Kidney tubule cell (primary cell): ENCODE measurements around the gene RTN3.

ENCODE experiments used
- DNase-seq: peaks from one replicate; pipeline ENCODE4 v3.0.0-alpha.2; 2018; ENCODE audit warnings: low spot score

RTN3 gene

GRCh38 chr11:63745304-63746170 is 64.2 kb downstream of the RTN3 start:
- no peak for DNase-seq

GRCh38 chr11:63747011-63747410 is 65.7 kb downstream of the RTN3 start:
- no peak for DNase-seq

GRCh38 chr11:63749624-63750023 is 68.3 kb downstream of the RTN3 start:
- no peak for DNase-seq

- no peak for DNase-seq
These were observed 75.8 kb downstream of the RTN3 start for GRCh38 chr11:63756919-63757761.

GRCh38 chr11:63760487-63761079 is 79.3 kb downstream of the RTN3 start:
- no peak for DNase-seq

- no peak for DNase-seq
These were observed 79.9 kb downstream of the RTN3 start for GRCh38 chr11:63761188-63761587.

- DNase-seq, result no peak
These were observed 80.8 kb downstream of the RTN3 start for GRCh38 chr11:63761931-63762653.

- no peak for DNase-seq
These were observed 81.6 kb downstream of the RTN3 start for GRCh38 chr11:63762654-63763495.

- peak; percentile 36 for DNase-seq
These were observed 82.4 kb downstream of the RTN3 start for GRCh38 chr11:63763496-63764339.

GRCh38 chr11:63764340-63764678 is 83.0 kb downstream of the RTN3 start:
- no peak for DNase-seq

GRCh38 chr11:63764679-63765647 is 83.7 kb downstream of the RTN3 start:
- no peak for DNase-seq

GRCh38 chr11:63765688-63766241 is 84.5 kb downstream of the RTN3 start:
- no peak for DNase-seq

- no peak for DNase-seq
These were observed 85.4 kb downstream of the RTN3 start for GRCh38 chr11:63766531-63767235.

GRCh38 chr11:63767267-63767564 is 85.9 kb downstream of the RTN3 start:
- no peak for DNase-seq

- peak; percentile 76 for DNase-seq
These were observed 86.4 kb downstream of the RTN3 start for GRCh38 chr11:63767565-63768236.

GRCh38 chr11:63768237-63769041 is 87.1 kb downstream of the RTN3 start, which contains the start of gene ZFTA:
ZFTA (minus strand) TSS chr11:63768775; CDS start chr11:63768622, 153 bp downstream.
- DNase-seq, result peak; percentile 66
